GM12878 (cell line): ENCODE results near the gene IFITM1. TPM values are rescaled to one million over a fixed set of nuclear protein-coding genes. Genes with fewer than 3 reads are reported as not detected.
A peak's percentile ranks its signal among the peaks of the same experiment; 100 is the strongest.

Experiments used
- CBFB ChIP-seq: IDR thresholded peaks from 2 replicates; pipeline ENCODE4 v1.6.1; 2016; ENCODE audit warnings: antibody characterized with exemption, low read depth
- CBX3 ChIP-seq: fragments of 200-600 bp; sonication (generic); IDR thresholded peaks from 2 replicates; pipeline ENCODE4 v1.6.1; 2016; ENCODE audit warnings: low read depth, borderline replicate concordance
- CREM ChIP-seq: IDR thresholded peaks from 2 replicates; pipeline ENCODE4 v1.6.1; 2014; ENCODE audit warnings: antibody characterized with exemption, low read depth
- ETV6 ChIP-seq, 2 experiments: fragments of 450-650 bp in 1 of 2; IDR thresholded peaks in 1 of 2; conservative IDR thresholded peaks in 1 of 2; 2 replicates each; pipeline ENCODE4 v1.6.1; 2014; ENCODE audit warnings: antibody characterized with exemption in 1 of 2, borderline replicate concordance in 1 of 2, low read depth in 1 of 2, mild to moderate bottlenecking in 1 of 2, moderate library complexity in 1 of 2
- JUND ChIP-seq: IDR thresholded peaks from 2 replicates; pipeline ENCODE4 v1.6.1; 2012; ENCODE audit warnings: low read depth, mild to moderate bottlenecking, low read length, improper control_type of control experiment, moderate library complexity
- NFYA ChIP-seq: IDR thresholded peaks from 2 replicates; pipeline ENCODE4 v1.6.1; 2011; ENCODE audit warnings: low read depth, mild to moderate bottlenecking, low read length, improper control_type of control experiment, borderline replicate concordance
- NR2C1 ChIP-seq: fragments of 450-650 bp; IDR thresholded peaks from 2 replicates; pipeline ENCODE4 v1.6.1; 2017; ENCODE audit warnings: antibody characterized with exemption, mild to moderate bottlenecking, moderate library complexity
- SIN3A ChIP-seq: IDR thresholded peaks from 2 replicates; pipeline ENCODE4 v1.6.1; 2012; ENCODE audit warnings: low read depth, low read length, improper control_type of control experiment
- SMAD5 ChIP-seq: IDR thresholded peaks from 2 replicates; pipeline ENCODE4 v1.6.1; 2016; ENCODE audit warnings: antibody characterized with exemption, low read depth
- SP1 ChIP-seq: IDR thresholded peaks from one replicate; pipeline ENCODE4 v1.6.1; 2011; ENCODE audit warnings: low read depth, low read length
- TBL1XR1 ChIP-seq: IDR thresholded peaks from 2 replicates; pipeline ENCODE4 v1.6.1; 2012; ENCODE audit warnings: low read depth, low read length, improper control_type of control experiment
- TCF7 ChIP-seq: IDR thresholded peaks from 2 replicates; pipeline ENCODE4 v1.6.1; 2014; ENCODE audit warnings: antibody characterized with exemption, borderline replicate concordance
- WRNIP1 ChIP-seq: IDR thresholded peaks from 2 replicates; pipeline ENCODE4 v1.6.1; 2011; ENCODE audit warnings: low read depth, low read length, improper control_type of control experiment, borderline replicate concordance
- ZNF217 ChIP-seq: fragments of 450-650 bp; IDR thresholded peaks from 2 replicates; pipeline ENCODE4 v1.6.1; 2017; ENCODE audit warnings: antibody characterized with exemption, mild to moderate bottlenecking
- ZNF384 ChIP-seq: IDR thresholded peaks from 2 replicates; pipeline ENCODE4 v1.6.1; 2012; ENCODE audit warnings: low read depth, mild to moderate bottlenecking, low read length, improper control_type of control experiment, borderline replicate concordance
- polyA plus RNA-seq, 11 experiments: library from polyadenylated mRNA; depleted of rRNA in 4 of 11; unstranded in 6 of 11; stranded (reverse) in 5 of 11; fragments of >200 nt; fragmentation: Nextera tagmentation in 4 of 11; fragmentation: Illumina TruSeq in 1 of 11; extraction: Ambion mirVana in 4 of 11; extraction: Trizol in 1 of 11; gene quantifications; 1 replicate in 1 of 11; 2 replicates in 10 of 11; pipeline versions ENCODE4 v1.2.1 to v1.2.3, GENCODE V29; 2011 to 2016; ENCODE audit warnings: inconsistent platforms in 2 of 11, missing spikeins in 2 of 11, low read depth in 1 of 11
- total RNA-seq, 4 experiments: library from RNA; depleted of rRNA in 3 of 4; stranded (reverse); fragments of >200 nt in 3 of 4; fragmentation: Illumina TruSeq in 1 of 4; extraction: Trizol in 1 of 4; gene quantifications; 2 replicates each; pipeline versions ENCODE4 v1.2.1 to v1.2.3, GENCODE V29; 2013 to 2021
- TF ChIP-seq, protein P1 (sequence below): fragments of 450-650 bp; formaldehyde crosslinking; IDR thresholded peaks from 2 replicates; pipeline ENCODE4 v1.4.0; 2022; ENCODE audit warnings: mild to moderate bottlenecking, moderate library complexity
- TF ChIP-seq, protein P2 (sequence below): fragments of 450-650 bp; conservative IDR thresholded peaks from 2 replicates; pipeline ENCODE4 v1.6.1; 2017; ENCODE audit warnings: mild to moderate bottlenecking, moderate library complexity
- TF ChIP-seq, protein P3 (sequence below): fragments of 450-650 bp; IDR thresholded peaks from 2 replicates; pipeline ENCODE4 v1.6.1; 2016; ENCODE audit warnings: mild to moderate bottlenecking
- TF ChIP-seq, protein P4 (sequence below): fragments of 450-650 bp; IDR thresholded peaks from 2 replicates; pipeline ENCODE4 v1.6.1; 2014; ENCODE audit warnings: mild to moderate bottlenecking
- TF ChIP-seq, protein P5 (sequence below): fragments of 450-650 bp; IDR thresholded peaks from 2 replicates; pipeline ENCODE4 v1.6.1; 2018; ENCODE audit warnings: borderline replicate concordance, mild to moderate bottlenecking; ENCODE audit not compliant: partially characterized antibody

Gene IFITM1
- total and polyA plus RNA-seq, 10 of the 15 experiments (the other 5 are each of a cell fraction or from before 2014, with no cell fraction given): 396 to 2,788 (median 607) TPM

DNA sequence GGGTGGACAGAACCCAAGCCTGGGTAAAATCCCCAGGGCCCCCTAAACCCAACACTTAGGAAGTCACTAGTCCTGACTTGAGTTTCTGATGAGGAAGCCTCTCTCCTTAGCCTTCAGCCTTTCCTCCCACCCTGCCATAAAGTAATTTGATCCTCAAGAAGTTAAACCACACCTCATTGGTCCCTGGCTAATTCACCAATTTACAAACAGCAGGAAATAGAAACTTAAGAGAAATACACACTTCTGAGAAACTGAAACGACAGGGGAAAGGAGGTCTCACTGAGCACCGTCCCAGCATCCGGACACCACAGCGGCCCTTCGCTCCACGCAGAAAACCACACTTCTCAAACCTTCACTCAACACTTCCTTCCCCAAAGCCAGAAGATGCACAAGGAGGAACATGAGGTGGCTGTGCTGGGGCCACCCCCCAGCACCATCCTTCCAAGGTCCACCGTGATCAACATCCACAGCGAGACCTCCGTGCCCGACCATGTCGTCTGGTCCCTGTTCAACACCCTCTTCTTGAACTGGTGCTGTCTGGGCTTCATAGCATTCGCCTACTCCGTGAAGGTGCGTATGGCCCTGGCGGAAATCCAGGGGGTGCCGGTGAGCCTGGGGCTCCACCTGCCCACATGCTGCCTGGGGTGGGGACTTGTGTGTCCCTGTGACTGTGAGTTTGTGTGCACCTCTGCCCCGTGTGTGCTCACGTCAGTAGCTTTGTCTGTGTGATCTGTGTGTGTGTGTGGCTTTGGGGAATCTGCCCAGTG, at the start of gene IFITM1 (continued):
- TF ChIP-seq ETV6 (conservative IDR thresholded peaks at IDR 0.05 in 1 of 2, IDR thresholded peaks at IDR 0.05 in 1 of 2; ENCODE audit: borderline replicate concordance in 1 of 2, low read depth in 1 of 2) (peak in 1 of 2 experiments; percentile 87; a peak in 2 of 4 replicates), ZNF217 (no peak), CBFB (no peak), NFYA (no peak), TCF7 (no peak), JUND (no peak), TBL1XR1 (no peak), SIN3A (peak; percentile 77; the same call in 1 of the 2 replicates), WRNIP1 (no peak), NR2C1 (no peak), CBX3 (no peak), SMAD5 (peak; percentile 76; the same call in 1 of the 2 replicates), ZNF384 (no peak), SP1 (no peak), CREM (0 out of 2 replicates have a peak, but pooled peaks have one; percentile 7)
- TF ChIP-seq, protein P1, sequence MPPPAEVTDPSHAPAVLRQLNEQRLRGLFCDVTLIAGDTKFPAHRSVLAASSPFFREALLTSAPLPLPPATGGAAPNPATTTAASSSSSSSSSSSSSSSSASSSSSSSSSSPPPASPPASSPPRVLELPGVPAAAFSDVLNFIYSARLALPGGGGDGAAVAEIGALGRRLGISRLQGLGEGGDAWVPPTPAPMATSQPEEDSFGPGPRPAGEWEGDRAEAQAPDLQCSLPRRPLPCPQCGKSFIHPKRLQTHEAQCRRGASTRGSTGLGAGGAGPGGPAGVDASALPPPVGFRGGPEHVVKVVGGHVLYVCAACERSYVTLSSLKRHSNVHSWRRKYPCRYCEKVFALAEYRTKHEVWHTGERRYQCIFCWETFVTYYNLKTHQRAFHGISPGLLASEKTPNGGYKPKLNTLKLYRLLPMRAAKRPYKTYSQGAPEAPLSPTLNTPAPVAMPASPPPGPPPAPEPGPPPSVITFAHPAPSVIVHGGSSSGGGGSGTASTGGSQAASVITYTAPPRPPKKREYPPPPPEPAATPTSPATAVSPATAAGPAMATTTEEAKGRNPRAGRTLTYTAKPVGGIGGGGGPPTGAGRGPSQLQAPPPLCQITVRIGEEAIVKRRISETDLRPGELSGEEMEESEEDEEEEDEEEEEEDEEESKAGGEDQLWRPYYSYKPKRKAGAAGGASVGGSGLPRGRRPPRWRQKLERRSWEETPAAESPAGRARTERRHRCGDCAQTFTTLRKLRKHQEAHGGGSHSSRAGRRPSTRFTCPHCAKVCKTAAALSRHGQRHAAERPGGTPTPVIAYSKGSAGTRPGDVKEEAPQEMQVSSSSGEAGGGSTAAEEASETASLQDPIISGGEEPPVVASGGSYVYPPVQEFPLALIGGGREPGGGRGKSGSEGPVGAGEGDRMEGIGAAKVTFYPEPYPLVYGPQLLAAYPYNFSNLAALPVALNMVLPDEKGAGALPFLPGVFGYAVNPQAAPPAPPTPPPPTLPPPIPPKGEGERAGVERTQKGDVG: no peak
- TF ChIP-seq, protein P2, sequence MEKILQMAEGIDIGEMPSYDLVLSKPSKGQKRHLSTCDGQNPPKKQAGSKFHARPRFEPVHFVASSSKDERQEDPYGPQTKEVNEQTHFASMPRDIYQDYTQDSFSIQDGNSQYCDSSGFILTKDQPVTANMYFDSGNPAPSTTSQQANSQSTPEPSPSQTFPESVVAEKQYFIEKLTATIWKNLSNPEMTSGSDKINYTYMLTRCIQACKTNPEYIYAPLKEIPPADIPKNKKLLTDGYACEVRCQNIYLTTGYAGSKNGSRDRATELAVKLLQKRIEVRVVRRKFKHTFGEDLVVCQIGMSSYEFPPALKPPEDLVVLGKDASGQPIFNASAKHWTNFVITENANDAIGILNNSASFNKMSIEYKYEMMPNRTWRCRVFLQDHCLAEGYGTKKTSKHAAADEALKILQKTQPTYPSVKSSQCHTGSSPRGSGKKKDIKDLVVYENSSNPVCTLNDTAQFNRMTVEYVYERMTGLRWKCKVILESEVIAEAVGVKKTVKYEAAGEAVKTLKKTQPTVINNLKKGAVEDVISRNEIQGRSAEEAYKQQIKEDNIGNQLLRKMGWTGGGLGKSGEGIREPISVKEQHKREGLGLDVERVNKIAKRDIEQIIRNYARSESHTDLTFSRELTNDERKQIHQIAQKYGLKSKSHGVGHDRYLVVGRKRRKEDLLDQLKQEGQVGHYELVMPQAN: peak; percentile 56; the same call in 1 of the 2 replicates
- TF ChIP-seq, protein P3, sequence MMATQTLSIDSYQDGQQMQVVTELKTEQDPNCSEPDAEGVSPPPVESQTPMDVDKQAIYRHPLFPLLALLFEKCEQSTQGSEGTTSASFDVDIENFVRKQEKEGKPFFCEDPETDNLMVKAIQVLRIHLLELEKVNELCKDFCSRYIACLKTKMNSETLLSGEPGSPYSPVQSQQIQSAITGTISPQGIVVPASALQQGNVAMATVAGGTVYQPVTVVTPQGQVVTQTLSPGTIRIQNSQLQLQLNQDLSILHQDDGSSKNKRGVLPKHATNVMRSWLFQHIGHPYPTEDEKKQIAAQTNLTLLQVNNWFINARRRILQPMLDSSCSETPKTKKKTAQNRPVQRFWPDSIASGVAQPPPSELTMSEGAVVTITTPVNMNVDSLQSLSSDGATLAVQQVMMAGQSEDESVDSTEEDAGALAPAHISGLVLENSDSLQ: peak; percentile 44; the same call in 1 of the 2 replicates
- TF ChIP-seq, protein P4, sequence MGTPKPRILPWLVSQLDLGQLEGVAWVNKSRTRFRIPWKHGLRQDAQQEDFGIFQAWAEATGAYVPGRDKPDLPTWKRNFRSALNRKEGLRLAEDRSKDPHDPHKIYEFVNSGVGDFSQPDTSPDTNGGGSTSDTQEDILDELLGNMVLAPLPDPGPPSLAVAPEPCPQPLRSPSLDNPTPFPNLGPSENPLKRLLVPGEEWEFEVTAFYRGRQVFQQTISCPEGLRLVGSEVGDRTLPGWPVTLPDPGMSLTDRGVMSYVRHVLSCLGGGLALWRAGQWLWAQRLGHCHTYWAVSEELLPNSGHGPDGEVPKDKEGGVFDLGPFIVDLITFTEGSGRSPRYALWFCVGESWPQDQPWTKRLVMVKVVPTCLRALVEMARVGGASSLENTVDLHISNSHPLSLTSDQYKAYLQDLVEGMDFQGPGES: no peak
- TF ChIP-seq, protein P5, sequence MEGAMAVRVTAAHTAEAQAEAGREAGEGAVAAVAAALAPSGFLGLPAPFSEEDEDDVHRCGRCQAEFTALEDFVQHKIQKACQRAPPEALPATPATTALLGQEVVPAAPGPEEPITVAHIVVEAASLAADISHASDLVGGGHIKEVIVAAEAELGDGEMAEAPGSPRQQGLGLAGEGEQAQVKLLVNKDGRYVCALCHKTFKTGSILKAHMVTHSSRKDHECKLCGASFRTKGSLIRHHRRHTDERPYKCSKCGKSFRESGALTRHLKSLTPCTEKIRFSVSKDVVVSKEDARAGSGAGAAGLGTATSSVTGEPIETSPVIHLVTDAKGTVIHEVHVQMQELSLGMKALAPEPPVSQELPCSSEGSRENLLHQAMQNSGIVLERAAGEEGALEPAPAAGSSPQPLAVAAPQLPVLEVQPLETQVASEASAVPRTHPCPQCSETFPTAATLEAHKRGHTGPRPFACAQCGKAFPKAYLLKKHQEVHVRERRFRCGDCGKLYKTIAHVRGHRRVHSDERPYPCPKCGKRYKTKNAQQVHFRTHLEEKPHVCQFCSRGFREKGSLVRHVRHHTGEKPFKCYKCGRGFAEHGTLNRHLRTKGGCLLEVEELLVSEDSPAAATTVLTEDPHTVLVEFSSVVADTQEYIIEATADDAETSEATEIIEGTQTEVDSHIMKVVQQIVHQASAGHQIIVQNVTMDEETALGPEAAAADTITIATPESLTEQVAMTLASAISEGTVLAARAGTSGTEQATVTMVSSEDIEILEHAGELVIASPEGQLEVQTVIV: no peak
